MCF 10A (cell line): Measurements from ENCODE around the gene WDR5B. TPM values are rescaled to one million over a fixed set of nuclear protein-coding genes. Genes with fewer than 3 reads are reported as not detected.

Experiments
- BruUV-seq: library from RNA; stranded (reverse); fragments of 400-500 nt; replicated peaks from 2 replicates; lab custom pipeline; 2021; lab: Mats Ljungman, UMichigan
- CTCF ChIA-PET: fragments of 300-600 bp; sonication (Branson Sonifier 250); formaldehyde crosslinking; extraction: SDS; loops from one replicate; lab custom pipeline; 2021; ENCODE audit warnings: antibody characterized with exemption, inconsistent platforms; lab: Yijun Ruan, JAX
- POLR2A ChIA-PET: fragments of 300-600, 350-650 bp; sonication (Branson Sonifier 250); formaldehyde crosslinking; extraction: SDS; loops from one replicate; lab custom pipeline; 2020; ENCODE audit warnings: antibody characterized with exemption, inconsistent platforms; lab: Yijun Ruan, JAX
- DNase-seq: peaks from one replicate; pipeline ENCODE4 v3.0.0-alpha.2; 2018; ENCODE audit not compliant: unreplicated experiment
- H3K27ac Mint-ChIP-seq: one replicate; pipeline ENCODE4 v1.8.0; 2022; ENCODE audit warnings: mild to moderate bottlenecking, low read depth, mixed read lengths; ENCODE audit not compliant: unreplicated experiment
- H3K27me3 Mint-ChIP-seq: one replicate; pipeline ENCODE4 v1.8.0; 2022; ENCODE audit warnings: mixed read lengths; ENCODE audit not compliant: insufficient read depth, unreplicated experiment
- H3K36me3 Mint-ChIP-seq: one replicate; pipeline ENCODE4 v1.8.0; 2022; ENCODE audit warnings: mild to moderate bottlenecking, moderate library complexity, mixed read lengths; ENCODE audit not compliant: insufficient read depth, unreplicated experiment
- H3K4me1 Mint-ChIP-seq: one replicate; pipeline ENCODE4 v1.8.0; 2022; ENCODE audit warnings: mixed read lengths; ENCODE audit not compliant: insufficient read depth, unreplicated experiment
- H3K4me3 Mint-ChIP-seq: one replicate; pipeline ENCODE4 v1.8.0; 2022; ENCODE audit warnings: mild to moderate bottlenecking, moderate library complexity, mixed read lengths; ENCODE audit not compliant: unreplicated experiment
- H3K9me3 Mint-ChIP-seq: one replicate; pipeline ENCODE4 v1.8.0; 2022; ENCODE audit warnings: mixed read lengths; ENCODE audit not compliant: unreplicated experiment
- CTCF ChIP-seq: fragments of 200-600 bp; IDR thresholded peaks from one replicate; pipeline ENCODE4 v1.8.0; 2022; ENCODE audit warnings: antibody characterized with exemption, mild to moderate bottlenecking; ENCODE audit not compliant: unreplicated experiment
- intact Hi-C: fragments of 100-400 bp; cut with micrococcal nuclease; formaldehyde crosslinking; loops from 2 replicates; pipeline ENCODE4 v1.14.1; 2022
- total RNA-seq: library from RNA; stranded (reverse); gene quantifications from 2 replicates; pipeline ENCODE4 v1.2.3, GENCODE V29; 2022

Gene WDR5B
- total RNA-seq, 1 experiment from 2014 or later, result 10.0 TPM

GRCh38 chr3:122421101-122421500, 5.2 kb upstream of the WDR5B start:
- Mint-ChIP-seq H3K27me3 (no peaks in the 10 kb centered on the region), H3K4me3 (no peak overlapping the region), H3K4me1 (peaks cover 4% of the 10 kb centered on the region), H3K27ac (no peak overlapping the region), H3K9me3 (no peaks in the 10 kb centered on the region), H3K36me3 (peaks cover 82% of the 10 kb centered on the region)
- CTCF ChIA-PET, result interaction anchor here (0.6 to 0.7 kb wide), 3 partner anchors 86 to 744 kb away, joined by 3 to 4 read pairs (median 3); no protein-coding TSS in a partner anchor
- POLR2A ChIA-PET, result interaction anchor here (0.8 to 1.3 kb wide), 2 partner anchors 13 to 38 kb away, joined by 3 read pairs; partner anchors contain the start of gene MIX23
- TF ChIP-seq CTCF, result no peak
- peak; percentile 21 for DNase-seq
- intact Hi-C loops, result no loop called here
- no TSS peak for BruUV-seq

GRCh38 chr3:122416966-122417365, 1.1 kb upstream of the WDR5B start:
- Mint-ChIP-seq H3K4me1 (peaks cover 30% of the 10 kb centered on the region), H3K27me3 (no peaks in the 10 kb centered on the region), H3K27ac (peak overlapping the region; percentile 99), H3K9me3 (no peaks in the 10 kb centered on the region), H3K4me3 (peak overlapping the region; percentile 99), H3K36me3 (peaks cover 82% of the 10 kb centered on the region)
- BruUV-seq, result no TSS peak
- intact Hi-C loops, result loop anchor here (5.0 kb wide), 1 partner anchor 95 kb away; the partner anchor contains the start of gene KPNA1
- peak; percentile 34 for DNase-seq
- TF ChIP-seq CTCF, result no peak
- ChIA-PET CTCF (interaction anchor here (0.5 to 3.7 kb wide), 6 partner anchors 23 to 262 kb away, joined by 3 to 23 read pairs (median 6); partner anchors contain the start of gene FAM162A), POLR2A (interaction anchor here (0.6 to 4.8 kb wide), 28 partner anchors 11 to 872 kb away, joined by 3 to 91 read pairs (median 8); partner anchors contain the start of genes CSTA, DTX3L, FAM162A and HSPBAP1)

- Mint-ChIP-seq H3K27me3 (no peaks in the 10 kb centered on the region), H3K4me3 (peak overlapping the region; percentile 99), H3K27ac (peak overlapping the region; percentile 99), H3K4me1 (peaks cover 37% of the 10 kb centered on the region), H3K36me3 (peaks cover 70% of the 10 kb centered on the region), H3K9me3 (no peaks in the 10 kb centered on the region)
- peak; percentile 56 for DNase-seq
- CTCF ChIA-PET, result interaction anchor here (1.1 to 3.7 kb wide), 5 partner anchors 19 to 109 kb away, joined by 3 to 23 read pairs (median 9); partner anchors contain the start of gene FAM162A
- intact Hi-C loops, result loop anchor here (5.0 kb wide), 1 partner anchor 97 kb away; the partner anchor contains the start of gene KPNA1
- BruUV-seq, result TSS peak; percentile 69
- POLR2A ChIA-PET, result interaction anchor here (0.8 to 4.8 kb wide), 18 partner anchors 9 to 150 kb away, joined by 3 to 91 read pairs (median 11); partner anchors contain the start of genes DTX3L, FAM162A, KPNA1 and MIX23
- TF ChIP-seq CTCF, result no peak
Observed at GRCh38 chr3:122415104-122415744, 638 bp downstream of the WDR5B start.

- peak overlapping the region; percentile 99 for H3K4me3 Mint-ChIP-seq
- no peak for TF ChIP-seq CTCF
Observed at GRCh38 chr3:122414391-122414790, 1.5 kb downstream of the WDR5B start.

More at GRCh38 chr3:122414391-122414790, 1.5 kb downstream of the WDR5B start:
- no peak for DNase-seq
- ChIA-PET CTCF (interaction anchor here (0.6 to 3.7 kb wide), 5 partner anchors 15 to 124 kb away, joined by 3 to 23 read pairs (median 4); no protein-coding TSS in a partner anchor), POLR2A (interaction anchor here (0.7 to 4.8 kb wide), 8 partner anchors 8 to 145 kb away, joined by 3 to 91 read pairs (median 15); partner anchors contain the start of genes FAM162A and MIX23)
- Mint-ChIP-seq H3K27ac (peak overlapping the region; percentile 99), H3K36me3 (peaks cover 74% of the 10 kb centered on the region), H3K27me3 (no peaks in the 10 kb centered on the region), H3K9me3 (no peaks in the 10 kb centered on the region), H3K4me1 (peaks cover 37% of the 10 kb centered on the region)
- intact Hi-C loops, result no loop called here
- no TSS peak for BruUV-seq
